ENCODE data around the gene NEIL1.
"Not testable (repeated sequence)": the region's sequence is repeated elsewhere in the genome, so short reads cannot be mapped to it uniquely, and the experiment has no call there.

NEIL1 gene

GRCh38 chr15:75328493-75329314 is 18.1 kb upstream of the NEIL1 start:
- TF ChIP-seq CTCF (IDR thresholded peaks at IDR 0.05; ENCODE audit: borderline replicate concordance, extremely low read depth, low read length, poor library complexity, severe bottlenecking) (no peak), EZH2 (IDR thresholded peaks at IDR 0.05; ENCODE audit: borderline replicate concordance, low read depth, low read length, severe bottlenecking) (no peak)
- Histone ChIP-seq H3K4me2 (ENCODE audit: insufficient read depth, low read length) (no peak overlapping the region), H3K4me3 (ENCODE audit: low read depth in 1 of 2, low read length in 2 of 2) (no peak overlapping the region), H3K27me3 (ENCODE audit: insufficient read depth, low read length, poor library complexity) (no peaks in the 10 kb centered on the region), H3K4me1 (ENCODE audit: insufficient read depth, low read length) (no peaks in the 10 kb centered on the region), H3K79me2 (ENCODE audit: insufficient read depth, low read length) (no peaks in the 10 kb centered on the region), H3K9ac (ENCODE audit: low read depth, low read length) (no peak overlapping the region), H2AFZ (ENCODE audit: low read depth, low read length) (no peak overlapping the region), H4K20me1 (ENCODE audit: insufficient read depth, low read length) (no peaks in the 10 kb centered on the region), H3K27ac (ENCODE audit: low read length) (no peak overlapping the region), H3K9me3 (ENCODE audit: insufficient read depth, low read length, severe bottlenecking) (no peaks in the 10 kb centered on the region), H3K36me3 (ENCODE audit: insufficient read depth, low read length) (no peaks in the 10 kb centered on the region)
- DNase-seq (no peak), ATAC-seq (ENCODE audit: insufficient read depth, low read depth) (no peak)

GRCh38 chr15:75329571-75329970 is 17.3 kb upstream of the NEIL1 start:
- no peaks in the 10 kb centered on the region for H3K4me1 ChIP-seq (ENCODE audit: insufficient read depth, low read length)
- H3K27me3 ChIP-seq (ENCODE audit: insufficient read depth, low read length, poor library complexity), result no peaks in the 10 kb centered on the region
- no peaks in the 10 kb centered on the region for H3K36me3 ChIP-seq (ENCODE audit: insufficient read depth, low read length)
- H3K9me3 ChIP-seq (ENCODE audit: insufficient read depth, low read length, severe bottlenecking), result no peaks in the 10 kb centered on the region
- no peak for ATAC-seq (ENCODE audit: insufficient read depth, low read depth)
- H2AFZ ChIP-seq (ENCODE audit: low read depth, low read length), result no peak overlapping the region
- H3K27ac ChIP-seq (ENCODE audit: low read length), result no peak overlapping the region
- H3K4me3 ChIP-seq (ENCODE audit: low read depth in 1 of 2, low read length in 2 of 2), result no peak overlapping the region
- no peaks in the 10 kb centered on the region for H3K79me2 ChIP-seq (ENCODE audit: insufficient read depth, low read length)
- H3K9ac ChIP-seq (ENCODE audit: low read depth, low read length), result no peak overlapping the region
- no peak overlapping the region for H3K4me2 ChIP-seq (ENCODE audit: insufficient read depth, low read length)
- TF ChIP-seq EZH2 (IDR thresholded peaks at IDR 0.05; ENCODE audit: borderline replicate concordance, low read depth, low read length, severe bottlenecking) (no peak), CTCF (IDR thresholded peaks at IDR 0.05; ENCODE audit: borderline replicate concordance, extremely low read depth, low read length, poor library complexity, severe bottlenecking) (no peak)
- no peaks in the 10 kb centered on the region for H4K20me1 ChIP-seq (ENCODE audit: insufficient read depth, low read length)
- no peak for DNase-seq

- H3K4me2 ChIP-seq (ENCODE audit: insufficient read depth, low read length); H3K4me3 ChIP-seq (ENCODE audit: low read depth in 1 of 2, low read length in 2 of 2); H3K9me3 ChIP-seq (ENCODE audit: insufficient read depth, low read length, severe bottlenecking); H3K27me3 ChIP-seq (ENCODE audit: insufficient read depth, low read length, poor library complexity); ATAC-seq (ENCODE audit: insufficient read depth, low read depth); DNase-seq; H2AFZ ChIP-seq (ENCODE audit: low read depth, low read length); H4K20me1 ChIP-seq (ENCODE audit: insufficient read depth, low read length); H3K27ac ChIP-seq (ENCODE audit: low read length); H3K9ac ChIP-seq (ENCODE audit: low read depth, low read length); H3K36me3 ChIP-seq (ENCODE audit: insufficient read depth, low read length): not testable (repeated sequence)
- Histone ChIP-seq H3K4me1 (ENCODE audit: insufficient read depth, low read length) (peaks cover 16% of the 10 kb centered on the region), H3K79me2 (ENCODE audit: insufficient read depth, low read length) (peaks cover 12% of the 10 kb centered on the region)
These were observed 14.7 kb upstream of the NEIL1 start for GRCh38 chr15:75332093-75332492.

- H3K27ac ChIP-seq (ENCODE audit: low read length); H3K4me3 ChIP-seq (ENCODE audit: low read depth in 1 of 2, low read length in 2 of 2); H3K9me3 ChIP-seq (ENCODE audit: insufficient read depth, low read length, severe bottlenecking); DNase-seq; H3K36me3 ChIP-seq (ENCODE audit: insufficient read depth, low read length); H4K20me1 ChIP-seq (ENCODE audit: insufficient read depth, low read length); H3K27me3 ChIP-seq (ENCODE audit: insufficient read depth, low read length, poor library complexity); ATAC-seq (ENCODE audit: insufficient read depth, low read depth); H3K4me2 ChIP-seq (ENCODE audit: insufficient read depth, low read length); H3K9ac ChIP-seq (ENCODE audit: low read depth, low read length); H2AFZ ChIP-seq (ENCODE audit: low read depth, low read length): not testable (repeated sequence)
- Histone ChIP-seq H3K79me2 (ENCODE audit: insufficient read depth, low read length) (peaks cover 13% of the 10 kb centered on the region), H3K4me1 (ENCODE audit: insufficient read depth, low read length) (peaks cover 20% of the 10 kb centered on the region)
These were observed 13.0 kb upstream of the NEIL1 start for GRCh38 chr15:75333654-75334419.
